ENCODE data around the gene KCNQ5. TPM values are rescaled to one million over a fixed set of nuclear protein-coding genes. Genes with fewer than 3 reads are reported as not detected.

Gene KCNQ5
- total and polyA plus RNA-seq, 2 of the 8 experiments (the other 6 are each of a cell fraction or from before 2014, with no cell fraction given): 0.83 to 1.2 TPM

GRCh38 chr6:72649032-72649984 lies 27.4 kb downstream of the KCNQ5 start (continued):
- TF ChIP-seq SIN3A (conservative IDR thresholded peaks at IDR 0.05 in 1 of 2, IDR thresholded peaks at IDR 0.05 in 1 of 2; ENCODE audit: low read depth in 1 of 2, low read length in 2 of 2) (no peak), ATF2 (IDR thresholded peaks at IDR 0.05; ENCODE audit: low read length) (no peak), POU5F1 (IDR thresholded peaks at IDR 0.05; ENCODE audit: low read depth, low read length) (no peak), RBBP5 (IDR thresholded peaks at IDR 0.05; ENCODE audit: borderline replicate concordance, low read depth, low read length) (no peak), JUND (IDR thresholded peaks at IDR 0.05; ENCODE audit: low read length) (no peak), EGR1 (IDR thresholded peaks at IDR 0.05; ENCODE audit: borderline replicate concordance, low read depth, low read length) (no peak), KDM1A (IDR thresholded peaks at IDR 0.05; ENCODE audit: borderline replicate concordance, low read length) (no peak)

Measured in H1 (cell line).